Testis (tissue), 3 donors: ENCODE data around the gene PBX2. TPM values are rescaled to one million over a fixed set of nuclear protein-coding genes. Genes with fewer than 3 reads are reported as not detected.
A peak's percentile ranks its signal among the peaks of the same experiment; 100 is the strongest.

Experiments used
- DNase-seq: peaks from one replicate; pipeline ENCODE4 v3.0.0-alpha.2; 2019
- H3K27ac ChIP-seq, 2 donors: fragments of 200-600 bp; sonication (generic); one replicate each; pipeline ENCODE4 v1.5.1; 2019
- H3K27me3 ChIP-seq: fragments of 200-600 bp; sonication (generic); one replicate; pipeline ENCODE4 v1.5.1; 2019
- H3K36me3 ChIP-seq: fragments of 200-600 bp; sonication (generic); one replicate; pipeline ENCODE4 v1.5.1; 2017; ENCODE audit warnings: low read depth; ENCODE audit errors: missing control alignments
- H3K4me1 ChIP-seq: fragments of 200-600 bp; sonication (generic); one replicate; pipeline ENCODE4 v1.5.1; 2019
- H3K4me3 ChIP-seq, 2 donors: fragments of 200-600 bp; sonication (generic); one replicate each; pipeline ENCODE4 v1.5.1; 2017 to 2019
- H3K9me3 ChIP-seq: fragments of 200-600 bp; sonication (generic); one replicate; pipeline ENCODE4 v1.5.1; 2017
- CTCF ChIP-seq, 3 experiments: fragments of 450-650 bp in 2 of 3; fragments of 200-600 bp in 1 of 3; sonication (generic) in 1 of 3; IDR thresholded peaks; one replicate each; pipeline ENCODE4 v1.5.1; 2016 to 2019; ENCODE audit warnings: antibody characterized with exemption in 3 of 3, mild to moderate bottlenecking in 2 of 3, moderate library complexity in 1 of 3
- POLR2A ChIP-seq: fragments of 450-650 bp; IDR thresholded peaks from one replicate; pipeline ENCODE4 v1.6.1; 2017; ENCODE audit warnings: antibody characterized with exemption, mild to moderate bottlenecking, moderate library complexity
- WGBS, 2 donors: methylation state at CpG; one replicate each; pipeline ENCODE4 v1.1.5; 2018; 5-methylcytosine and 5-hydroxymethylcytosine counted together
- intact Hi-C: fragments of 100-400 bp; cut with DNase I; formaldehyde crosslinking; loops from one replicate; pipeline ENCODE4 v1.15.1; 2023; ENCODE audit warnings: low total_unique reads
- polyA plus RNA-seq: library from polyadenylated mRNA; stranded (reverse); fragments of 350-450 nt; fragmentation: Illumina TruSeq; extraction: RNeasy Lipid Tissue Mini Kit (QIAGEN cat#74804); gene quantifications from one replicate; pipeline ENCODE4 v1.2.3, GENCODE V29; 2014; ENCODE audit warnings: low read depth, low replicate concordance; ENCODE audit not compliant: insufficient read depth
- total RNA-seq, 2 donors: library from RNA; depleted of rRNA; stranded (reverse); fragments of >200 nt; gene quantifications; one replicate each; pipeline ENCODE4 v1.2.3, GENCODE V29; 2016

PBX2 gene
- total and polyA plus RNA-seq, 3 donors from 2014 or later: 65.0 to 111 (median 97.9) TPM

DNA sequence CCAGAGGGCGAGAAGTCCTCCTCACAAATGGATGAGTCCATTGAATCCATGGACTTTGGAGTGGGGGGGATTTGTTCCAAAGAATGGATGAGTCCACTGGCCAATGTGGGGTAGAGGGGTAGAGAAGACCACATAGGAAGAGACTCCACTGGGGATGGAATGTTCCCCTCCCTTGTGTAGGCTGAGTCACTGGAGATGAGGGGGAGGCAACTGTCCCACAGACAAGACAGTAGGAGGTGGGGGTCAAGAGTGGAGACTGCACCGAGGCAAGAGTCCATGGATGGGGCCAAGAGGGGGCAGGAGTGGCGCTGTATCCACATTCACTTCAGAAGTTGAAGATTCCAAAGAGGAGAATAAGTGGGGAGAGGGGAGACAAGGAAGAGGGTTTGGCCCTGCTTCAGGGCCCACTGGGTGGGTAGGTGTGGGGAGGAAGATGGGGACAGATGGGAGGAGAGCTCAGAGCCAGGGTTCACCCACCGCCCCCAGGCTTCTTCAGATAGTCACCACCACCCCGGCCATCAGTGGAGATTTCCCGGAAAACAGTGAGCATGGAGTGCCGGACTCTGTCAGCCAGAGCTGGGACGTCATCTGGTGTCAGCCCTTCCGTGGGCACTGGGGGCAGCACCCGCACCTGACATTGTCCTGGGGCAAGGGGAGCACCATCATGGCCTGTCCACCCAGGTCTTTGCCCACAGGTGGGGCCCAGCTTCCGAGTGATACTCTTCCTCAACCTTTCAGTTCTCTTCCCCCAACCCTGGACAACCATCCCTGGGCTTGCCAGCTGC is 21.0 kb downstream of the PBX2 start:
- intact Hi-C loops: no loop called here
- H3K9me3 ChIP-seq: no peaks in the 10 kb centered on the region
- TF ChIP-seq POLR2A: no peak
- no peak for TF ChIP-seq CTCF (IDR thresholded peaks at IDR 0.05)
- no peak overlapping the region for H3K4me3 ChIP-seq
- WGBS, 2 donors: 68 to 77% methylated on average over 8 to 11 of the region's 11 CpGs
- DNase-seq: no peak
- peaks cover 11% of the 10 kb centered on the region for H3K4me1 ChIP-seq
- peak overlapping the region in 1 of 2 donors; percentile 41 for H3K27ac ChIP-seq
- no peaks in the 10 kb centered on the region for H3K36me3 ChIP-seq
- no peaks in the 10 kb centered on the region for H3K27me3 ChIP-seq

DNA sequence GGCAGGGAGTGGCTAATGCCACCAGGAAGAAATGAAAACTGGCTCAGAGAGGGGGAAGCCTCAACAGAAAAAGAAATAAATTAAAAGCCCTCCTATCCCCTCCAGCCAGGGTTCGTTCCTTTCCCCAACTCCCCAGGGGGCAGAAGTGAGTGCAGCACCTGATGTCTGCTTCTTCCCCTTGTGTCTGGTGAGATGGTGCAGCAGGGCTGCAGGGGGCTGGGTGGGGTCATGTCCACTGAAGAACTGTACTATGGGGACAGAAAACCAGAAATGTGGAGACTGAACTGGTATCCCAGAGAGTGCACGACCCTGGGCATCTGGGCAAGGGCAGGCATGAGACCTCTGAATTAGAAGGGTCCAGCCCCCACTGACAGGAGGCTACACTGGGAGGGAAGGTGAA is 21.7 kb downstream of the PBX2 start:
- no peak for DNase-seq
- 66 to 72% methylated on average over 2 of the region's 2 CpGs for WGBS, 2 donors
- Histone ChIP-seq H3K27ac (peak overlapping the region in 1 of 2 donors; percentile 41), H3K4me3 (no peak overlapping the region), H3K9me3 (no peaks in the 10 kb centered on the region), H3K36me3 (no peaks in the 10 kb centered on the region), H3K4me1 (peaks cover 11% of the 10 kb centered on the region), H3K27me3 (no peaks in the 10 kb centered on the region)
- TF ChIP-seq CTCF (IDR thresholded peaks at IDR 0.05) (no peak), POLR2A (no peak)
- intact Hi-C loops: no loop called here

DNA sequence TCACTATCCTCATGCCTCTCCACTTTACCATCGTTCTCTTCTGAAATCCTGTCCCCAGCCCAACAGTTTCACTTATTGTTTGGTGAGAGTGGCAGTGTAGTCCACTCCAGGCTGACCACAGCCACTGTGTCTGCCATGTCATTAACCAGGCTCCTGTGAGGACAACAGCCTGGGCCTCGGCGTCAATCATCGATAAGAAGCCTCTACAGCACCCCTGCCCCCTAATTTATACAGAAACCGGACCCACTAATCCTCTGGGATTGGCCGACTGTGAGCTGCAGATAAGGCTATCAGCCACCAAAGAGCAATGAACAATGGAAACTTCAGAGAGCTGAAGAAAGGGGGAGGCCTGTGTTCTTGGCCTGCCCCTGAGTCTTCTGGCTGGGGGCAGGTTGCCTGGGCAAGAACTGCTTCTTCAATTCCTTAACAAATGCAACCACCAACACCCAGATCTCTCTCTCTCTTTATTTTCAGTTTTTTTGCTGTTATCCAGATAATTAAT is 22.2 kb downstream of the PBX2 start:
- H3K27ac ChIP-seq: peak overlapping the region; percentile 40 to 41
- 53 to 68% methylated on average over 6 of the region's 6 CpGs for WGBS, 2 donors

DNA sequence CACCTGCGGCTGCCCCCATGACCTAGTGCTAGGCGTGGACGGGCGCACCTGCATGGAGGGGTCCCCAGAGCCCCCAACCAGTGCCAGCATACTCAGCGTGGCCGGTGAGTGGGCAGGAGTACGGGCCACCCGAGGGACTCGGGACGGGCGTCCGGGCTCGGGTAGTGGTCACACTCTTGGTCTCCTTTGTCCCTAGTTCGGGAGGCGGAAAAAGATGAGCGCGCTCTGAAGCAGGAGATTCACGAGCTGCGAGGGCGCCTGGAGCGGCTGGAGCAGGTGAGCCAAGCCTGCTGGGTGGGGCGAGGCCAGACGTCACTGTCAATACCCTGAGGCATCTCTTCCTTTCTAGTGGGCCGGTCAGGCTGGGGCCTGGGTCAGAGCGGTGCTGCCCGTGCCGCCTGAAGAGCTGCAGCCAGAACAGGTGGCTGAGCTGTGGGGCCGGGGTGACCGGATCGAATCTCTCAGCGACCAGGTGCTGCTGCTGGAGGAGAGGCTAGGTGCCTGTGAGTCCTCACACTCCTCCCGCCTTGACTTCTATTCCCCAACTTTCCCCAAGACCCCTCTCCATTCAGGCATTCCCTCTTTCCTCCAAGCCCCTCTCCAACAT is 22.7 kb downstream of the PBX2 start:
- no peak for TF ChIP-seq POLR2A
- no peak for TF ChIP-seq CTCF (IDR thresholded peaks at IDR 0.05)
- Histone ChIP-seq H3K27ac (peak overlapping the region; percentile 40 to 41), H3K4me3 (no peak overlapping the region), H3K9me3 (no peaks in the 10 kb centered on the region), H3K36me3 (no peaks in the 10 kb centered on the region), H3K27me3 (no peaks in the 10 kb centered on the region), H3K4me1 (peaks cover 11% of the 10 kb centered on the region)
- no peak for DNase-seq
- WGBS, 2 donors: 84 to 85% methylated on average over 30 to 32 of the region's 32 CpGs
- intact Hi-C loops: no loop called here

More for the DNA sequence above, 22.2 kb downstream of the PBX2 start:
- H3K4me3 ChIP-seq: no peak overlapping the region
- TF ChIP-seq POLR2A: no peak
- TF ChIP-seq CTCF (IDR thresholded peaks at IDR 0.05): no peak
- intact Hi-C loops: no loop called here
- no peaks in the 10 kb centered on the region for H3K36me3 ChIP-seq
- H3K4me1 ChIP-seq: peaks cover 11% of the 10 kb centered on the region
- peak; percentile 79 for DNase-seq
- H3K27me3 ChIP-seq: no peaks in the 10 kb centered on the region
- H3K9me3 ChIP-seq: no peaks in the 10 kb centered on the region
